NCI-H2196 (cell line): ENCODE results near the gene NSD1.
A peak's percentile ranks its signal among the peaks of the same experiment; 100 is the strongest.

Source experiments
- DNase-seq: peaks from one replicate; lab custom pipeline; 2025; ENCODE audit not compliant: unreplicated experiment; lab: John Stamatoyannopoulos, UW

NSD1 gene

DNA sequence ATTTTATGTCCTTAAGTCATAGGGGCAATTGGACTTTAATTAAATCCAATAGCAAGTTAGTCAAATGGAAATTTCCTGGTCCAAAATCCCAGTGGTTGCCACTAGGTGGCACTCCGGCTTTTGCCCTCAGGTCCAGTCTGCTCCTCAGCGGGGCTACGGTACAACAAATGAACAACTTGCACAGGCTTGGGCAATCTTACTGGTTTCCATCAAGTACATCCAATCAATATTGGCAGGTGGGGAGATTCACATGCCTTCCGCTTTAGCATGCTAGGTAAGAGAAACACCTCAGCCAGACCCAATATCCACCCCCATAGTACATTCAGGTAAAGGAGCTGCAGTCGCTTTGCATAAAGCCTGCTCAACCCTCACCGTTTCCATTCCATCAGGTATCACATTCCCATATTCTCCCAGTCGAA is 184.4 kb downstream of the NSD1 start:
- DNase-seq = peak; percentile 80

DNA sequence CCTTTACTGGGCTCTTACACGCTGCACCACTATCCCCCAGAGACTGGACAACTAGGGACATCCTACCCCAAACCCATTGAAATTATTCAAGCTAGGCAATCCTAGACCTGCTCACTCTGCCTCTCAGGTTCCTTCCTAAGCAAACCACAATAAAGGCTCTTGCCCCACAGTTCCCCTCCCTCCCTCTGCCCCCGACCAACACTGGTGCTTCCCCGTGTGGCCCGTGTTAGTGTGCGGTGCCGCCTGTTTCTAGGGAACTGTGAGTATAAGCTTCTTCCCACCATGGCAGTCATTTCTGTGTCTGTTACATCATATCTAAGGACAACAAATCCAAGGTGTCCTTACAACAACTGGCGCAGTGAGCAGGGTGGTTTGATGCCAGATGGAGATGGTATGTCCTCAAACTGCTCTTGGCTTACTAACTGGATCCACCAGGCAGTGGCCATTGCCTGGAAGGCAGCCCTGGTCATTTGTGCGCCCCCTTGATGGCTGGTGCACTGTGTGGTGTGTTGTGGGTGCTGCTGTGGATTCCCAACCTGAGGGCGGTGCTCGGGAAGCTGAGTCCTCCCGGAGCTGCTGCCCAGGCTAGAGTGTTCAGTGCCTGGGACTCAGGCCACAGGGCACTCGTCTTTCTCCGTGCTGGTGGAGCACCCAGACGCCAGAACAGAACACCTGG is 186.5 kb downstream of the NSD1 start:
- DNase-seq = no peak

DNA sequence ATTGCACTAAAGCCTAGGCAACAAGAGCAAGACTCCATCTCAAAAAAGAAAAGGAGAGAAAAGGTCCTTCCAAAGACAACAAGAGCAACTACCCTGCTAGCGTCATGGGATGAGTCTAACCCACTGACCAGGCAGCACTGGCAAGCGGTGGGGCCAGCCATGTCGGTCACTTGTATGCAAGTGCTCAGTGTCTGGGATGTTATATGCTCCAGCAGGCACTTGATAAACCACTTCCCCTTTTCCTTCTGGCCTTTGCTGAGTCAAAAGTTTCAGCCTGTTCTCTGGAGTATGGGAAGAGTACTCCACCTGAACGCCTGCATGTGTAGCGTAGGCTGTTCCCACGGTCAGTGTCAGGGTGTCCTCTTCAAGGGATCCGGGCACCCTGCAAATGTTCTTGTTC is 187.3 kb downstream of the NSD1 start:
- DNase-seq = no peak

DNA sequence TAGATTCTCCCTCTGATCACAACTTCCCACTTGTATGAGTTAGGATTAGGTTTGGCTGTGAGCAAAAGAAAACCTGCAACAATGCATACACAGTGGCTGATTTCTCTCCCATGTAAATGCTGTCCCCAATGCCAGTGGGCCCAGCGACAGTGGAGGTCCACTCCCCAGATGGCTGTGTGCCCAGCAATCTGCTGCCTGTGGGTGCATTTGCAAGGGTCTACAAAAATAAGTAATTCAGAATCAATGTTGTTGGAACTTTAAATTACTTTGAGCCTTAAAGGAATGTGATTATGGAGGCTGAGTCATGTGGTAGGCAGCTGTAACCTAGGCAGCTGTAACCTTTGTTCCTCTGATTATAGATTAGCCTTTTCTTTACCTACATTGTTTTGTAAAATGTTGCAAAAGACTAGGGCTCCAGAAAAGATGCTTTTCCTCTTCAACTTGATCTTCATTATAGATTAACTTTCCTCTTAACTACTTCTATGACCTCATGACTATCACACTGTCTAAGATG is 192.4 kb downstream of the NSD1 start:
- DNase-seq = no peak

DNA sequence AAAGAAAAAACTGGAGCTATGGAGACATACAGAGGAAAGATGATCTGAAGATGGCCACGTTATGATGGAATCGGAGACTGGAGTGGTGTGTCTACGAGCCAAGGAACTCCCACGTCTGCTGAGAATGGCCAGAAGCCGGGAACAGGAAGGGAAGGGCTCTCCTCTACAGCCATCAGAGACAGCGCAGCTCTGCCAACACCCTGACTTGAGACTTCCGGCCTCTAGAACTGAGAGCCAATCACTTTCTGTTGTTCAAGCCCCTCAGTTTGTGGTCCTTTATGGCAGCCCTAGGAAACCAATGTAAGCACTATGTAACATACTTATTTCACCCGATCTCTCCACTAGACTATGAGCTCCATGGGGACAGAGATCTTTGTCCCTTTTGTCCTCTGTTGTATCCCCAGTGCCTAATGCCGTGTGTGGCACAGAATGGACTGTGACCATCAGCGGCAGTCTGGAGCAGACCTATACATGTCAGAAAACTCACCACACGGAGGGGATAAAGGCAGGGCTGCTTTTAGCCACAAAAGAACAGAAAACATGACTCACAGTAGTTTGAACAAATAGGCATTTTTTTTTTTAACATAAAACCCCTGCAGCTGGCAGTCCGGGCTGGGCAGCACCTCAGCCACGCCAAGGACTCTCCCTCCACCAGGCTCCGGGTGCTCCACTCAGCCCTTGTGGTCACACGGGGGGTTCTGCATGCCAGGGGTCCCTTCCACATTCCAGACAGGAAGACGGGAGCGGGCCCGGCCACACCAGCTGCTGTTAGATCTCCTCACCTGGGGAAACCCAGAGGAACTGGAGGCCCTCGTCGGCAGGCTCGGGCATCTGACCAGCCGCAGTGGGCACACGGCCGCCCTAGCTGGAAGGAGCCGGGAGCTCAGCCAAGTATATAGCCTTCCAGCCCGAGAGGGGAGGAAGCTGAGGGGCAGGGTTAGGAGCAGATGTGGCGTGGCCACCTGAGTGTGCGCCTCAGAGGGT is 194.3 kb downstream of the NSD1 start:
- DNase-seq = no peak

DNA sequence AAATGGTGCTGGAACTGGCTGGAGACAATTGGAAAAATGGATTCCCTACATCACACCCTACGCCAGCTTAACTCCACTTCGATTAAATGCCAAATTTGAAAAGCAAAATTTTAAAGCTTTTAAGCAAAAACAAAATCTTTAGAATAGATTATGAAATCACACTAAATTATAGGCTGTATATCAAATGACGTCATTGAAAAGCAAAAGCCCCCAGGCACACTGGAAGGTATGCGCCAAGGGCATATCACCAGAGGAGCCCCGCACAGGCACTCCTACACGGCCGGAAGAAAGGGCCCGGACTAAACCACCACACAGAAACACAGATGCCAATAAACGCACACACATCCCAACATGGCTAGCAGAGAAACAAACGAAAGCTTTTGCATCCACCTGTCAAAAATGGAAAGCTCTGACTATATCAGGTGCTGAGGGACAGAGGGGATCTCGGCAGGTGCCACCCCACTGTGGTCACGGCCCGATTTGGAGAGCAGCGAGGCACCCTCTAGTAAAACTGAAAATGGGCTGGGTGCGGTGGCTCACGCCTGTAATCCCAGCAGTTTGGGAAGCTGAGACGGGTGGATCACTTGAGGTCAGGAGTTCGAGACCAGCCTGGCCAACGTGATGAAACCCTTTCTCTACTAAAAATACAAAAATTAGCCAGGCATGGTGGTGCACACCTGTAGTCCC is 195.1 kb downstream of the NSD1 start:
- DNase-seq = no peak

DNA sequence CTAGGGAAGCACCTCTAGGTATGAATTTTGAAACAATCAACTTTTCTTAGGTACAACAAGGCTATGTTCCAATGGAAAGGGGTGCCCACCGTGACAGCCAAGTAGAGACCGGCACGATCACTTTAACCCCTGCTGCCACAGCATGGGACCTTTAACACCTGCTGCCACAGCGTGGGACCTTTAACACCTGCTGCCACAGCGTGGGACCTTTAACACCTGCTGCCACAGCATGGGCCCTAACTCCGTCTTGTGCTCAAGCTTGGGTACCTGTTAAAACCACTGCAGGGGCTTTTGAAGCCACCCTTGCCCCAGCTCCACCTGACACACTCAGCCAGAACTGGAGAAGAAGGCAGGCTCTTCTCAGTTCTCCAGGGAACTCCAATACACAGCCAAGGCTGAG is 196.3 kb downstream of the NSD1 start:
- no peak for DNase-seq

DNA sequence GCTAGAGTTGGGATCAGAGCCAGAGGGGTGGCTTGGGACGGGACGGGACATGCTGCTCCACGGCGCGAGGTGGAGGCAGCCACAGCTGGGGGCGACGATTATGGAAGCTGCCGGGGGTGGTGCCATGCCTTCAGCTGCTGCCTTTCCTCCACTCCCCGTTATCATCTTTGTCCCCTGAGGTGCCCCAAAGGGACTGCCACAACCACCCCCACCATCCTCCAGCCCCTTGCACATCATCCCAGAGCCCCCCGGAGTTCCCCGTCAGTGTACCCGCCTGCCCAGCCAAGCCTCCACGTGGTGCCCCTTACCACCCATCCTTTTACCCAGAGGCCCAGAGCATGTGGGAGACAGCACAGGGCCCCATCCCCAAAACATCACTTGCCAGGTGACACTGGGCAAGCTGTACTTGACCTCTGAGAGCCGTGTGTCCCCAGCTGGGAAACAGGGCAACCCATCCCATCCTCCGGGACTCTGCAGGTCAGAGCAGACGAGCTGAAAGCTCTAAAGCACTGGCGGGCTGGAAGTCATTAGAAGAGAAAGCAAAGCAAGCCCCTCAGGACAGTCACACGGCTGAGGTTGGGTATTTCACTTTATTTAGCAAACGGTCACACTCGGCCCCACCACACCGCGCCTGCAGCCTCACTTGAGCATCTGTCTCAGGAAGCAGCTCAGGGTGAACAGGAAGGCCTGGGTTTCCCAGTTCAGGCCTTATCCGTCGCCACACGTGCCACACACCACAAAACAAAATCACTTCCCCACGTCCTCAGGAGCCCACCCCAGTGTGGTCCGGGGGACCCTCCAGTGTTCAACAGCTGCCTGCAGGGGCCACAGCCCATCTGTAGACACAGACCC is 197.6 kb downstream of the NSD1 start:
- no peak for DNase-seq

DNA sequence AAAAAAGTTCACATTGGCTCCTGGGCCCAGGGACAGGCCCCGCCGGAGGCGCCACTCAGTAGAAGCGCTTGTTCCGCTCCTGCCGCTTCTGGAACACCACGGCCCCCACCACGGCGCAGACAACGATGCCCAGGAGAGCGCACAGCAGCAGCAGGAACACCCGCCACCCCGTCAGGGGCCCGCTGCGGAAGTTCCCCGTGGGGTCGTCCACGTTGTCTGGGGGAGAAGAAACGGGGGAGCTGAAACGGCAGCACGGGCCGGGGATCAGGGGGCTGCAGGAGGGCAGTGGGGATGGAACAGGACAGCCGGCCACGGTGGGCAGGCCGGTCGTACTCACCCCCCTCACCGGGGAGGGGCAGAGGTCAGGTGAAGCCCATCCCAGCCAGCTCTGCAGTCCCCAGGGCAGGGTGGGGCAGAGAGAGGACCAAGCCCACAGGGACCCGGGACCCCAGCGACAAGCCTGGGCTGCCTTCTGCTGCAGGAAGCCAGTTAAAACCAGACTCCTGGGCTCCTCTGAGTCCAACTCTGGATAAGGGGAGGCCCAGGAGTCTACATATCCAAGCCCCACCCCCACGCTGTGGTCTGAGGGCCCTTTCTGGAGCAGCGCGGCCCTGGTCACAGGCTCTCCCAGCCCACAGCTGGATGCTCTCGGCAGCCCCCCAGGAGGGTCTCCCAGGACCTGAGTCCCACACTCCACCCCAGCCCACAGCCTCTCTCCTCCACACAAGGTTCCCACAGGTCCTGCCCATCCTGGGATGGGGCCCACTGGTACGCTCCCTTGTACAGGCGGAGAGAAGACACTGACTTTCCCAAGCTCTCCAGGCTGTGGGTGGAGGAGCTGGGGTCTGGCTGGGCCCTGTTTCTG is 198.7 kb downstream of the NSD1 start:
- DNase-seq = no peak

DNA sequence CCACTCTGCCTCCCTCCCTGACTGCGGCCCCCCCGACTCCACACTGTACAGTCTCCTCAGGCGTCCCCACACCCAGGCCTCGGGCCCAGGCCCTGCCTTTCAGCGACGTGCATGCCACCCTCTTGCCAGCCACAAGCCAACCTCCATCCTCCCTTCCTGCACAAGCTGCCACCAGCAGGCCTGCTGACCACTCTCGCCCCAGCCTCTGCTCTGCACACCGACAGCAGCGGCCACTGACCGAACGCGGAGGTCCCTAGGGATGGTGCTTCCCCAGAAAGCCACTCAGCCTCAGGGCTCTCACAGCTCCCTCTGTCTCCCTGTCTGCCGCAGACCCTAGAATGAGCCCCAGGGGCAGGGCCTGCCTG is 199.3 kb downstream of the NSD1 start:
- no peak for DNase-seq

DNA sequence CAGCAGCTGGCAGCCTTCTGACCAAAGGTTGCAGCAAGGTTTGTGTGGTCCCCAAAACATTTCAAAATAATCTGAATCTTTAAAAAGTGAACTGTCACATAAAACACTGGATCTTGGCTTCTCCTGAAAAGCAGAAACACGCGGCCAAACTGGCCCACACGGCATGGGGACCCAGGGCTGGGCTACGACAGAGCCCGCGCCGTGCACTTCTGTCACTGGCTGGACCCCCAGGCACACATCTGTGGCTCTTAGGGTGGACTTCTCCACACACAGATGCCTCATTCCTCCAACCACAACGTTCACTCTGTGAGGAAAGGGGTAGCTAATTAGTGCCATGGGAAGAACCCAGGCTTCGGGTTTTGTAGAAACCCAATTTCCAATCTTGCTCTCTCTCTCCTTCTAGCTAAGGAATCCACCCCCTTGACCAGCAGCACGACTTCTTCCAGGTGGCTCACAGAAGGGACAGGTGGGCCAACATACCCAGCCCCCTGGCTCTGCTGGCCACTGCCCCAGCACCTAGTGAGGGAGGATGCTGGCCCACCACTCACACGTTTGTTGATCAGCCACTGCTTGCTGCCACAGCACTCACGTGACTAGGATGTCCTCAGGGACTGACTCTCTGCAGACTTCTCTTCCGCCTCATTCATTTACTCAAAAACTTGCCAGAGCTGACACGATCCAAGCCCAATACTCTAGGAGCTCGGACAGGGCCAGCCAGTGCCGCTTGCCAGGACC is 200.0 kb downstream of the NSD1 start:
- no peak for DNase-seq

DNA sequence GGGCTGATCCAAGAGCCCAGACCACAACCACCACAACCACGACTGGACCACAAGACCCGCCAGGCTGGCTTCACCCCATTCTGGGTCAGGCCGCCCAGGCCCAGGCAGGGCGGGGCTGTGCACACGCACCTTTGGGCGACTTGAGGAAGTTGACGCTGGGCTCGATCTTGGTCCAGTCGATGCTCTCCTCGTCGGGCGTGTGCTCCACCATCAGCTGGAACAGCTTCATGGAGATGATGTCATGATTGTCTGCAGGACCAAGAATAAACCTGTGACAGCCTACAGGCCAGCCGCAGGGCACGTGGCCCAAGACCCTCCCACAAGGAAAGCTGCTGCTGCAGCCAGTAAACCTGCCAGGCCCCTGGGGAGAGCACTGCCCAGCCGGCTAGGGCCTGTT is 200.6 kb downstream of the NSD1 start:
- DNase-seq = no peak

DNA sequence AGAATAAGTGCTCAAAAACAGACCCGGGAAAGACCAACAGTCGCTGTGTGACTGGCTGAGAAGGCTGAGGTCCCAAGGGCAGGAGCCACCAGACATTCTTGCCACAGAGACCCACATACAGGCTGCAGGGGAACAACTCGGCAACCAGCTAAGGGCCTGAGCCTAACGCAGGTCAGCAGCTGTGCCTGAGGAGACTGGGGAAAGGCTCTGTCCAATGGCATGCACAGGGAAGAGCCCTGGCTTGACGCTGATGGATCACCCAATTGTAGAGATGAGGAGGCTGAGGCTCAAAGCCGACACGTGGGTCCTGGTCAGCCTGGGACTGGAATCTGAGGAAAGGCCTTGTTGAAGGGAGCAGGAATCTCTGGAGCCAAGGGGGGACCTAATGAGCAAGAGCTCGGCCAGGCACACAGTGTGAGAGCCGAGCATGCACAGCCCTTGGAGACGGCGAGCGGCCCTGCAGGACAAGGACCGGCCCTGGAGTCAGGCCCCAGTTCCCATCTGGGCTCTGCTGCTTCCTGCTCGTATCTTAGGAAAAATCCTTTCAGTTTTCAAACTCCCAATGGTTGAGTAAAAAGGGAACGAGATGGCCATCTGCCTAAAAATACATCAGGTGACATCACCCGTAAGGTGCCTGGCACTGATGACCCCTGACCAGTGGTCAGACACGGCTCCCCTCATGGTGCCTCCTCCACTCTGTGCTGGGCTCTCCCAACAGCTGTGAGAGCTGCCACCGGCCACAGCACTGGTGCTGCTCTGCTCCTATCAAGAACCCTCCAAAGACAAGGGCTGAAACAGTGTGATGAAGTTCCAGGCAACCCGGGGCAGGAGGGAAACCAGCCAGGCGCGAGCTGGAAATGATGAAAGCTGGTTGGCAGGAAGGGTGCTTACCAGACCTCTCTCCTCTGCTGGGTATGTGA is 201.5 kb downstream of the NSD1 start:
- no peak for DNase-seq

DNA sequence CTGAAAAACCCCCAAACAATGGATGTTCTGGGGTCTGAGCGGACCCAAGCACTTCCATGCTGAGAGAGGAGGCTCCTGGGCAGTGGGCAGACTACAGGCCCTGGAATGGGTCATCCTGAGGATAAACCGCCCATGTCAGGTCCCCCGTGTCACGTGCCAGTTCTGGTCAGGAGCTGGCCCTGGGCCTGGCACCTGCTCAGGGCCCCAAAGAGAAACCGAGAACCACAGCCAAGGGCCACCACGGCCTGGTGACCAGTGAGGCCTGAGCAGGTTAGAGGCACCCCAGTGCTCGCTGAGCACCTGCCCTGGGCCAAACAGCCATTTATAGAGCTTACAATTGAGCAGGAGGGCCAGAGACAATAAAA is 202.1 kb downstream of the NSD1 start:
- no peak for DNase-seq

DNA sequence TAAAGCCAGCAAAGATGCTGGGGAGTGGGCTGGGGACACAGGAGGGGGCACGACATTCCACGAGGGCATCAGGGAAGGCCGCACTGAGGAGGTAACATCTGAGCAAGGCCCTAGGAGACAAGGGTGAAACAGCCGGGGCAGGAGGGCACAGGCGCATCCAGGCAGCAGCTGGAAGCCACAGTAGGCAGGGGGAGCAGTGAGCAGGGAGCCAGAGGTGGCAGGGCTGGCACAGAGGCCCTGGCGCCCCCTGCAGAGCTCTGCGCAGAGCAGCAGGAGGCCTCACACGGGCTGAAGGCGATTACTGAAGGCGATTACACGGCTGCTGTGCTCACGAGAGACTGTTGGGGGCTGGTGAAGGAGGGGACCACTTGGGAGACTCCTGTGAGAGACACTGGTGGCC is 202.5 kb downstream of the NSD1 start:
- peak; percentile 34 for DNase-seq

DNA sequence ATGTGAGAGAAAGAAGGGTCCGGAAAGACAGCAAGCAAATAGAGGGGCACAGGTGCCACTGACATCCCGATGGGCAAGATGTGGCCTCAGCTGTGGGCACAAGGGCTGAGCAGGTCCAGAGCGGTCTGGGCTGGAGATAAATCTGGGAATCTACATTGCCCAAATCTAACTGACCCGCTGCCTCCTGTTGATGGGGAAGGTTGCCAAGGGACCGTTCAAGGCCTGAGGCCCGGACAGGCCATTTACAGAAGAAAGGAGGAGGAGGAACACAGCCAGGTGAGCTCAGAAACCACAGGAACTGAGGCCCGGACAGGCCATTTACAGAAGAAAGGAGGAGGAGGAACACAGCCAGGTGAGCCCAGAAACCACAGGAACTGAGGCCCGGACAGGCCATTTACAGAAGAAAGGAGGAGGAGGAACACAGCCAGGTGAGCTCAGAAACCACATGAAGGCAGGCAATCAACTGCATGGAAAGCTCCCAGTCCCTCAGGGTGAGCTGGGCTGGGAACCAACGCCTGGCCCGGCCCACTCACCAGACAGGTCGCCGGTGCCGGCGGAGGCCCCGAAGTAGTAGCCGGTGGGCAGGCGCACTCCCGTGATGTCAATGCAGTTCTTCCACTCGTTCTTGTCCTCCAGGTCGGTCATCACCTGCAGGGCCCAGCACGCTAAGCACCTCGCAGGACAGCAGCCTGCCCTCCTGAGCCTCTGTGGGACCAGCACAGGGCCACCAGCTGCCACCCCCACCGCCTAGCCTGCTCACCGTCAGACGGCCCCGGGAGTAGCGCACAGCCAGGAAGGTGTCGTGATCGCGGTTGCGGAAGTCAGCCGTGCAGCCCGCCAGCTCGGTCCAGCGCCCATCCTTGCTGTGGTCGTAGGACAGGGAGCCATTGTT is 203.3 kb downstream of the NSD1 start:
- no peak for DNase-seq
